HG03460 (cell line): ENCODE measurements around the gene PDCD7.
"Not testable (repeated sequence)": the region's sequence is repeated elsewhere in the genome, so short reads cannot be mapped to it uniquely, and the experiment has no call there.

Experiments
- ATAC-seq: cut with Tn5 transposase; IDR thresholded peaks from one replicate; pipeline ENCODE4 v1.9.1; 2021; ENCODE audit not compliant: unreplicated experiment

Gene PDCD7

DNA sequence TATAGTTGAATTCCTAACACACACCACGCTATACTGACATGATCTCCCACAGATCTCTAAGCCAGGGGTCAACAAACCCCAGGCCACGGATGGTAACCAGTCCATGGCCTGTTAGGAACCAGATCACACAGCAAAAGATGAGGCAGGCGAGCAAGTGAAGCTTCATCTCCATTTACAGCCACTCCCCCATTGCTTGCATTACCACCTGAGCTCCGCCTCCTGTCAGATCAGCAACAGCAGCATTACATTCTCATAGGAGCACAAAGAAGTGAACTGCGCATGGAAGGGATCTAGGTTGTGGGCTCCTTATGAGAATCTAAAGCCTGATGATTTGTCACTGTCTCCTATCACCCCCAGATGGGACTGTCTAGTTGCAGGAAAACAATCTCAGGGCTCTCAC is 2.7 kb downstream of the PDCD7 start:
- ATAC-seq = no peak

DNA sequence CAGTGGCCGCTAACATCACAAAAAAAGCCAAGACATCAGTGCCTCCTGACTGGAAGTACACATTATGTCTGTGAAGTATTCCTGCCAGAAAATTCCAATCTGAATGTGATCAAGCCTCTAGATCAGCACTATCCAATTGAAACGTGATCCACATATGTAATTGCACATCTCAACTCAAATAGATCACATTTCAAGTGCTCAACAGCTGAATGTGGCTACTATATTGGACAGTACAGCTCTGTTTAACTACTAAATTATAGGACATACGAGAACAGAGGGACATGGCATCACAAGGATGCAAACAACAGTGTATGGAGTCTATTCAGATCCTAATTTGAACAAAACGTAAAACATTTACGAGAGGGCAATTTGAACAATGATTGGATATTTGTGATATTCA is 18.1 kb downstream of the PDCD7 start:
- no peak for ATAC-seq

DNA sequence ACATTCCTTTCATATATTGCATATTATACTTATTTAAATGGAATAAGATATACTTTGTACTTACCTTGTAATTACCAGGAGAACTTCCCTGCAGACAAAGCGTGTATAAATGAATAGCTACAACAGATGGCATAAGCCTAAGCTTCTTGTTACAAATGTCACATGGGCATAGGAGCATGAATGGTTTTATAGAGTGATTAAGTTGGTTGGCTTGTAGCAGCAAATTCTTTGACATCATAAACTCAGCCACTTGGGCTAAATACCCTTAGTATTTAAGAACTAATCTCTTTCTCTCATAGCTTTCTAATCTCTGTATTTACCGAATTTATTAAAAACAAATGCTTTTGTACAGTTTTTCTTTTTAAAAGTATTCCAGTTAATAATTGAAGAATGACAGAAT is 18.5 kb downstream of the PDCD7 start, which contains the start of gene UBAP1L:
TSS of gene UBAP1L (minus strand) at position 115 of the 400 bp plus-strand sequence. CDS start 8,985 bp downstream, outside the sequence.
- ATAC-seq = no peak

DNA sequence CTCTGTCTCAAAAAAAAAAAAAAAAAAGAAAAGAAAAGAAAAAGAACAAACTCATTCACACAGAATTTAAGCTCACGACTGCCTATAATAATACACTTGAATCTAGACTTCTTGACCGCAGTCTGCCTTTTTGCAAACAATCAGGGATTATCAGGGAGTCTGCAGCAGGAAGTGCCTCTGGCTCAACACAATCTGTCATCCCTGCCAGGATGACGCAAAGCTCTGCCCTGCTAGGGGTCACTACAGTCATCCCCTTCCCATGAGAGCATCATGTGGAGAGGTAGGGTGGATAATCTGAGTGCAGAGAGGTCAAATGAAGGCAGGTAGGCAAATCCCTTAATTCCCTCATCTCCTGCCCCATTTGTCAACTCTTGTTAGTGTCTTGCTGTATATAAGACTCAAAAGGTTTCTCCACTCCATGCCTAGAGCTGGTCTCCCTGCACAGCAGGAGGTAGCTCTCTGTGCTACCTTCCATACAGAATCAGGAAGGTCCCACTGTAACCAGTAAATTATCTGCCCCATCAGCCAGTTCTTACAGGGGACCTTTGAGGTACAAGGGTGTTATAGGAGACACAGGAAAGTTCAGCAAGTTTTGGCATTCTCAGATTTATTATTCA is 22.8 kb downstream of the PDCD7 start:
- ATAC-seq = no peak

DNA sequence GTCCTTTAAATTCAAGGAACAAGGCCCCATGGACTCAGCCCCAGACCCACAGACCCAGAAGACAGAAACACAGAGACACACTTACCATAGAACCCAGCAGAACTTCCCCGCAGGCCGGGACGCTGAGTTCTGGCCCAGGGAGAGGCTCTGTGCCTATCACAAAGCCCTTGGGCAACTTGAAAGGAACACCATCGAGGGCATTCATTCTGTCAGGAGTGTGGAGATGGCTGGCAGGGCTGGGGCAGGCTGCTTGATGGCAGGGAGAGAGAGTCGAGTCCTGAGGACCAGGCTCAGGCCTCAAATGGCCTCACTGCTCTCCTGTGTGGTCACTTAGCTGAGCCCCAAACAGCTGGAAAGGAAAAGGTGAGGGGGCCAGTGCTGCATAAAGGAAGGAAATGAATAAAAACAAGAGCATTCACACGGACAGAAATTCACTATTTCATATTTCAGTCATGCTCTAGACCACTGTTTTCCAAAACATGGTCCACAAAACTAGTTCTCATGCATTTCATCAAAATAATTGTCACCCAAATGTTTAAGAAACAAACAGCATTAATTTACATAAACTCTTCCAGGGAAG is 27.5 kb downstream of the PDCD7 start:
- ATAC-seq = no peak

DNA sequence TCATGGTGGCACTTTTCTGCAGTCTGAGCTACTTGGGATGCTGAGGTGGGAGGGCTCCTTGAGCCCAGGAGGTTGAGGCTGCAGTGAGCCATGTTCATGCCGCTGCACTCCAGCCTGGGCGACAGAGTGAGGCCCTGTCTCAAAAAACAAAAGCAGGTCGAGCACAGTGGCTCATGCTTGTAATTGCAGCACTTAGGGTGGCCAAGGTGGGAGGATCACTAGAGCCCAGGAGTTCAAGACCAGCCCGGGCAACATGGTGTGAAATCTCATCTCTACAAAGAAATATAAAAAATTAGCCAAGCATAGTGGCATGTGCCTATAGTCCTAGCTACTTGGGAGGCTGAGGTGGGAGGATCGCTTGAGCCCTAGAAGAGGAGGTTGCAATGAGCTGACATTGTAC is 28.6 kb downstream of the PDCD7 start:
- no peak for ATAC-seq

DNA sequence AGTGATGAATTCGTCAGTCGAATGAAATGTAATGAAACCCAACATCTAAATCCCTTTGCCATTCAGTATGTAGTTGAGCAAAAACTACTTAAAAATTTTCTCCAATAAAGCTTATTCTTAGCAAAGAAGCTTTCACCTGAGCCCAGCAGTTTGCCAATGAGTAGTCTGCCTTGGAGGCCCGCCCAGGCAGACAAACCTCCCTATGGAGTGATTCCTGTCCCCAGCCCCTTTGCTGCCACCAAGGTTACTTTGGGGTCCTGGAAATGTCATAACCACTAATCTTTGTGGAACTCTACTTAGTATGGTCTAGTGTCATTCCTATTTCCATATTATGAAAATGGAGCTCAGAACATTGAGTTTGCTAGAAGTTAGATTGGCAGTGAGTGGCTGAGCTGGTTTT is 30.7 kb downstream of the PDCD7 start:
- no peak for ATAC-seq

DNA sequence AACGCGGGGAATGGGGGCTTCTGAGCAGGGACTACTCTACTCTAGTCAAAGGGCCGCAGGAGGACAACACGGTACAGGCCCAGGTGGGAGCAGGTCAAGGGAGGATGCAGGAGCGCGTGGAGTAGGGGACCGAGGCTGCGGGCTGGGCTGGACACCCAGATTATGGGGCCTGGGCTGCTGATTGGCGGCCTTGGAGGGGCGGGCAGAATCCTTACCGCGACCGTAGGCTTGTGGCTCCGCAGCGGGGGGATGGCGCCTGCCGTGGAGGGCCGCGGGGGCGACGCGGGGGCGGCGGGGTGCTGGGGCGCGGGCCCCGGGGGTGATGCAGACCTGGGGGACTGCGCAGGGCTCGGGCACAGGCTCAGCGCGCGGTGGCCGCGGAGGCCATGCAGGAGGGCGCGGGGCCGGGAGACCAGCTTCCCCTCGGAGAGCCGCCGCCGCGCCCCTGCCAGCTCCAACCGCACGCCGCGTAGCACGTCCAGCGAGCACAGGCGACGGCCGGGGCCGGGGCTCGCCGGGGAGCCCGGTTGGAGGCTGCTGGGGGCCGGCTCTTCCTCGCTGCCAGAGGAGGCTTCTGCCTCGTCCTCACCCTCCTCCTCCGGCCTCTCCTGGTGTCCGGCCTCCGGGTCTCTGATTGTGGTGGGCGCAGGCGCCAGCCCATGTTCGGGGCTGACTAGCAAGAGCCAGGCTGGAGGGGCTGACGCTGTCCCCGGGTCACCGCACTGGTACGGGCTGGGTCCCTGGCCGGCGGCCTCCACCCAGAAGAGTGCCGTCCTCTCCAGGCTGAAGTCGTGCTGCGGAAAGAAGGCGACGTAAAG is 31.5 kb downstream of the PDCD7 start:
- ATAC-seq = no peak

DNA sequence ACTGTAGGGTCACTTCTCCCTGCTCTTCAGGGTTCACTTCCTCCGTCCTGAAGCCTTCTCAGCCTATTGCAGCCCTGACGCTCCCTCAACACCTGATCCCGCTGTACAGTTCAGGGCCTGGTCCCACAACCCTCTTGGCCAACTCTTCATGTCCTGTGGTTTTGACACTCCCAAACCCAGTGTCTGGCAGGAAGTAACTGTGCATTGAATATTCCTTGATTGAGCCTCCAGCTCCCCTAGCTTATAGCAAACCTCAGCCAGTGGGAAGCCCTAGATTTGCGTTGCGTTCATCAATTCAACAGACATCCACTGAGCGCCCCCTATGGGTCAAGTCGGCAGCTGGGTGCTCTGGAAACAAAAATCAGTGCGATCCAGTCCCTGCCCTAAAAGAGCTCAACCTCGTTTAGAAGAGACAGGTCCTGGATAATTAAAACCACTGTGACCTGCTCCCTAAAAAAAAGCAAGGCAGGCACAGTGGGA is 32.2 kb downstream of the PDCD7 start:
- ATAC-seq = no peak

DNA sequence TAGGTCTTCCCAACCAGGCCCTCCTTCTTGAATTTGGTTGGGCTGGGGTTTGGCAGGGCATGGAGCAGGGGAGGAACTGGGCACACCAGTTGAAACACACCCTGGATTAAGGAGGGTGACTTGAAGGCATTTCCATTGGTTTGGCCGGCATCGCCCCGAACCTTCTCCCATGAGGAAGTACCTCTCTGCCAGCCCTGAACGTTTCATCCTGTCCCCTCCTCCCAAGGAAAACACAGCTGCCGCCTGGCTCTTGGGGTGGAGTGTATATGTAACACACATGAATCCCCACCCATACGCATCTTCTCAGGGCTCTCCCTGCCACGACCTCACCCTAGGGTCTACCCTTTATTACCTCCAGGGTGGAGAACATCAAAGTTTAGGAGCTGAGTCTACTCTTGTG is 33.2 kb downstream of the PDCD7 start:
- ATAC-seq = no peak

DNA sequence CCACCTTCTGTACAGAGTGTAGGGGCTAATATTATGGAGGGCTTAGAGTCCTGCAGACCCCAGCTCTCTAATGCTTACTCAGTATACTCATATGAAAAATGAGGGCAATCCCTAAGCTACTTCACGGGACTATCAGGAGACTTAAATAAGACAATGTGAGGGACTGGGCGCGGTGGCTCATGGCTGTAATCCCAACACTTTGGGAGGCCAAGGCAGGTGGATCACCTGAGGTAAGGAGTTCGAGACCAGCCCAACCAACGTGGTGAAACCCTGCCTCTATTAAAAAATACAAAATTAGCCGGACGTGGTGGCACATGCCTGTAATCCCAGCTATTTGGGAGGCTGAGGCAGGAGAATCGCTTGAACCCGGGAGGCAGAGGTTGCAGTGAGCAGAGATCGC is 33.8 kb downstream of the PDCD7 start:
- not testable (repeated sequence) for ATAC-seq

DNA sequence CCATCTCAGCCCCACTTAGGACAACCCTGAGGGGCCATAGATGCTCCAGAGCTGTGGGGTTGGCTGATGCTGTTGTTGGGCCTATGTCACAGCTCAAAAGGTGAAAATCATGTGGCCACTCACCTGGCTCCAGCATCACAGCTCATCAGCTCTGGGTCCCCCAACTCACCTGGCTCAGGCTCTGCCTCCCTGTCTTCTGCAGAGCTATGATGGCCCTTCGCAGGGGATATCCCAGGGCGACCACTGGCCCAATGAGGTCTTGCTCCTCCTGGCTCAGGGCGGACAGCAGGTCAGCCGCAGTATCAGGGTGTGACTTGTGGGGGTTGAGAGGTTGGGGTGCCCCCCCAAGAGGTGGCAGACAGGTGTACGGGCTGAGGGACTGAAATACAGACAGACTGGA is 34.3 kb downstream of the PDCD7 start:
- no peak for ATAC-seq

DNA sequence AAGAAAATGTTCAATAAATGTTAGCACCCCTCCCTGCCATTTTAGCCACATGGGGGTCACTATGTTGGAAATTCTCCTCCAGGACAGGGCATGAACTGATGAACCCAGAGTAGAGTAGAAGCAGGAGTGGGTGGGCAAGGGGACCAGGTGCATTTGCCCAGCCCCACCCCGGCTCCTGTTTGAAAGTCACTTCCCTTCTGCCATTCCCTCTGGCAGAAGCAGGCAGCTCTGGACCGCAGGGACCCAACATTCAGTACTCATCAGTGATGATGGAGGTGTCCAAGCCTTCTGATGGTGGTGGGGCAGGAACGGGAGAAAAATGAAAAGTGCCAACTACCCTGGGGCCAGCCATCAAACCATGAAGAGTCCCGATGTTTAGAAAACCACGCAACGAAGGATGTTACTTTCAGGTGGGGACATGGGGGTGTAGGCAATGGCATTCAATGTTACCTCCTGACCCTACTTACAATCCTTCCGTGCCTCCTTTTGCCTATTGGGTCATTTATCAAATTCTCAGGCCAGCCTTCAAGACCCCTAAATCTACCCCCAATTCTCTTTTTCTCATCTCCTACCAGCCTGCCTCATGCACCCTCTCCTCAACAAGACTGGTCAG is 35.9 kb downstream of the PDCD7 start:
- no peak for ATAC-seq

DNA sequence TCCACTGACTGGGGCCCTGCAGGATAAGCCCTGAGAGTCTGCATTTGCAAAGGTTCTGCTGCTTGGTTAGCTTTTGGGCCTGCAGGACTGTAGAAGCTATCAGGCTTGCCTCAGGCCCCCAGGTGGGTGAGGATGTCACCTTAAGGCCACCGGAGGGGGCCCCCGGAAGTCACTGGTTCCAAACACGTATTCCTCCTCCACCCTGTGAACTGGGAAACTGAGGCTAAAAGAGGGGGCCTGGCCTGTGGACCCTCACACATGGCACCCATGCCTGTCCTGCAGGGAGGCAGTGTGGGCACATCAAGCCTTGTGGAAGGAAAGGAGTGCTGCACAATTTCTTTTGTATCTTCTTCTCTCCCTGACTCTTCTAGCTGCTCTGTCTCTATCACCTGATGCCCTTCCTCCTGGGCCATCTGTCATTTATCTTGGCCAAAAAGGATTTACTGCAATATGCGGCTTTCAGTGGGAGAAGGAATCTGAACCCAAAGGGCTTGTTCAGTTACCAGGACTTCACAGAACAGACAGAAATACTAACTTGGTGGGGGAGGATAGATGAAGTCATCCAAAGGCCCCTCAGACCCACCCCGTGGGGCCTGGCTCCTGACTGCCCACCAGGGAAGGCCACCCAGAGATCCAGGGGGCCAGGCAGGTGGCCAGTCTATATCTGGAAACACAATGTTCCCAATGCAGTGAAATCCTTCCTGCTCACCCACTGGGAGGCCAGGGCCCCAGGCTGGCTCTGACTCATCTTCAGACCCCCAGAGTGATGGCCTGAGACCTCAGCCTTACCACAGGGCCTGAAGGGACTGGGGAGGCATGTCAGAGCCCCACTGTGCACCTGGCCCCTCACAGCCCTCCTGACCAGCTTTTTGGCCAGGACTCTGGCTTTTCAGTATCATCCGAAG is 36.9 kb downstream of the PDCD7 start:
- no peak for ATAC-seq

DNA sequence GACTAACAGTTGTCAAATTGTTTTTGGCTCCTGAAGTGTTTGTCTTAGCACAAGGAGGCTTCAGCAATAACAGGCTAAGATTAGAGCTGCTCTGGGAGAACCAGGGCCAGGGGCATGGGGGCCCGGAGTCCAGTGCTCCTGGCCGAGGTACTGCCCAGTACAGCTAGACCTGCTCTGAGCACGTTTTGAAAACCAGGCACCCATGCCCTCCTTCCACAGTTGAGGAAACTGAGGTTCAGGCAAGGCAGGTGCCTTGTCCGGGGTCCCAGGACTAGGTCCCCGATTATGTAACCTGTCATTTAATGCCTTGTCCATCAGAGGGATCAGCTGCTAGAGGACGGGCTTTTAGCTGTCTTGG is 37.9 kb downstream of the PDCD7 start:
- no peak for ATAC-seq

DNA sequence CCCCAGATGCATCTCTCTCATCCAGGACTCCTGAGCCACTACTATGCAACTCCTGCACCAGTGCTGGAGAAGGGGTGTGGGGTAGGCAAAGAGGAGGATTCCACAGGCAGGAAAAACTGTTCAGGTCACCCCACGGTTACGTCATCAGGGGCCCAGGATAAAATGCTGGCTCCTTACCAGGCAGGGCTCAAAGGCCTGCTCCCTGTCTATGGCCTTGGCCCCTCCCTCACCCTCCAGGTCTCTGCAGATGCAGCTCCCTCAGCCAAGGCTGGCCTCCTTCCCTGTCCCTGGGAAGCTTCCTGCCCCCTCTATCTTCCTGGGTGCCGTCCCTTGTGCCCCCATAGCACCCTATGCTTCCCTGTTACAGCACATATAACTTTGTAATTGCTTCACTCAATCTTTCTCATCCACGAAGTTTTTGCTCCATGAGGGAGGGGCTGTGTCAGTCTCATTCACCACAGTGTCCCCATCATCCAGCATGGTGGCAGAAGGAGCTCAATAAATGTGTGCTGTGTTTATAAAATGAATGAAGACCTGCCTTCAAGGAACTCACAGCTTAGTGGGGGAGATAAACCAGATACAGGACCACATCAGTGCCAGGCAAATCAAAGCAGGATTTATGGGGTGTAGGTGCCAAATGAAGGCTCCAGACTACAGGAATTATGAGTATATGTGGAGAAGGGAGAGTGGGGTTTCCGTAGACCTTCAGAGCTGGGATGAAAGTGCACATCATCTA is 38.4 kb downstream of the PDCD7 start:
- ATAC-seq = no peak

DNA sequence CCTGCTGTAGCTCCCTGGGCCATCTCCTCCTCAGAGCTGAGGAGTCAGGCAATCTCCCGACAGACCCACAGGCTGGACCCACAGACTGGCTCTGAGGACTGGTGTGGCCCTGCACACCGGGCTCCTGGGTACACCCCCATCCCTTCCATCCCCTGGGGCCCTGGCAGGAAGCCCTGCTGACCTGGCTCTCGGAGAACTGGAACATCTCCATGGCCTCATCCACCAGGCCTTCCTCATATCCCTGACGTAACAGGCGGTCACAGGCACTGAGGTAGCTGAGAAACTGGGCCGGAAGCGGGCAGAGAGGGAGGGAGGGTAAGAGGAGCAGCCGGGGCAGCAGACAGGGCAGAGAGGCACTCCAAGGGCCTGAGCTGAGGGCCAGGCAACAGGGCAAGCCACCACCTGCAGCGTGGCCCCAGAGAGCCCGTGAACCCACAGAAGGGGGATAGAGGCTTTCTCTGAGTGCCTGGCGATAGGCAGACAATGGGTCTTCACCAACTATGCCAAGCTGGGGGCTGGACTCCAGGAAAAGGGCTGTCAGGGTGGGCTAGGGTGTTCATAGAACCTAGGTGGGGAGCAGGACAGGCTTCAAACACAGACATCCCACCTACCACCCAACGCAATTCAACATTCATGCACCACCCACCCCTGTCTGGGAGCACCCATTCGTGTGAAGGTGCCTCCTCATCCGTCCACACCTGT is 39.2 kb downstream of the PDCD7 start:
- no peak for ATAC-seq

DNA sequence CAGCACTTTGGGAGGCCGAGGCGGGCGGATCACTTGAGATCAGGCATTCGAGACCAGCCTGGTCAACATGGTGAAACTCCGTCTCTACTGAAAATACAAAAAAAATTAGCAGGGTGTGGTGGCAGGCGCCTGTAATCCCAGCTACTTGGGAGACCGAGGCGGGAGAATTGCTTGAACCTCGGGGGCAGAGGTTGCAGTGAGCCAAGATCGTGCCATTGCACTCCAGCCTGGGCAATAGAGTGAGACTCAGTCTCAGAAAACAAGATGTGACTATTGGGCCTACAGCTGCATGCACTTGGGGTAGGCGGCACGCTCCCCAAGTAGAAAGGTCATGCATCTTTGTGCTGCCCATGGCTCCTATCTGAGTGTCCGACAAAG is 39.8 kb downstream of the PDCD7 start:
- ATAC-seq = not testable (repeated sequence)
